Measurements from ENCODE around the gene MRPL33.
"Not testable (repeated sequence)": the region's sequence is repeated elsewhere in the genome, so short reads cannot be mapped to it uniquely, and the experiment has no call there.

MRPL33 gene

GRCh38 chr2:27741673-27742072 lies 29.8 kb upstream of the MRPL33 start:
- no peak for DNase-seq (ENCODE audit: low read depth in 2 of 2)

- DNase-seq (ENCODE audit: low read depth in 2 of 2) = no peak
Measured at GRCh38 chr2:27742571-27742970, 28.9 kb upstream of the MRPL33 start.

GRCh38 chr2:27745494-27745893 lies 26.0 kb upstream of the MRPL33 start:
- DNase-seq (ENCODE audit: low read depth in 2 of 2) = not testable (repeated sequence)

- DNase-seq (ENCODE audit: low read depth in 2 of 2) = no peak
Measured at GRCh38 chr2:27746325-27746724, 25.2 kb upstream of the MRPL33 start.

- DNase-seq (ENCODE audit: low read depth in 2 of 2) = no peak
Measured at GRCh38 chr2:27747827-27748352, 23.6 kb upstream of the MRPL33 start.

GRCh38 chr2:27748803-27749554 lies 22.5 kb upstream of the MRPL33 start:
- DNase-seq (ENCODE audit: low read depth in 2 of 2) = not testable (repeated sequence)

GRCh38 chr2:27751377-27751776 lies 20.1 kb upstream of the MRPL33 start:
- no peak for DNase-seq (ENCODE audit: low read depth in 2 of 2)

GRCh38 chr2:27752551-27753237 lies 18.8 kb upstream of the MRPL33 start:
- DNase-seq (ENCODE audit: low read depth in 2 of 2) = no peak

GRCh38 chr2:27754138-27754588 lies 17.4 kb upstream of the MRPL33 start:
- peak in 1 of 2 donors; percentile 49 for DNase-seq (ENCODE audit: low read depth in 2 of 2)

GRCh38 chr2:27754831-27755230 lies 16.7 kb upstream of the MRPL33 start:
- DNase-seq (ENCODE audit: low read depth in 2 of 2) = no peak

GRCh38 chr2:27756091-27756490 lies 15.4 kb upstream of the MRPL33 start:
- DNase-seq (ENCODE audit: low read depth in 2 of 2) = no peak

- no peak for DNase-seq (ENCODE audit: low read depth in 2 of 2)
Measured at GRCh38 chr2:27756544-27757498, 14.7 kb upstream of the MRPL33 start.

GRCh38 chr2:27762951-27763906 lies 8.3 kb upstream of the MRPL33 start:
- DNase-seq (ENCODE audit: low read depth in 2 of 2) = no peak

- no peak for DNase-seq (ENCODE audit: low read depth in 2 of 2)
Measured at GRCh38 chr2:27763907-27764267, 7.6 kb upstream of the MRPL33 start.

- not testable (repeated sequence) for DNase-seq (ENCODE audit: low read depth in 2 of 2)
Measured at GRCh38 chr2:27764526-27764925, 7.0 kb upstream of the MRPL33 start.

GRCh38 chr2:27765621-27766286 lies 5.8 kb upstream of the MRPL33 start:
- DNase-seq (ENCODE audit: low read depth in 2 of 2) = peak in 1 of 2 donors; percentile 19

GRCh38 chr2:27766287-27766661 lies 5.2 kb upstream of the MRPL33 start:
- no peak for DNase-seq (ENCODE audit: low read depth in 2 of 2)

GRCh38 chr2:27771202-27771547 lies 344 bp upstream of the MRPL33 start:
- no peak for DNase-seq (ENCODE audit: low read depth in 2 of 2)

- no peak for DNase-seq (ENCODE audit: low read depth in 2 of 2)
Measured at GRCh38 chr2:27772804-27773203, 1.3 kb downstream of the MRPL33 start.

GRCh38 chr2:27773959-27774358 lies 2.4 kb downstream of the MRPL33 start:
- no peak for DNase-seq (ENCODE audit: low read depth in 2 of 2)

Measured in stimulated activated CD8-positive, alpha-beta memory T cell treated with anti-CD3 and anti-CD28 coated beads, Interleukin-7, amount 100 ng/mL, for 1 hour (primary cell).